Left cardiac atrium (tissue), 4 donors: ENCODE data around the gene SGTA. TPM values are rescaled to one million over a fixed set of nuclear protein-coding genes. Genes with fewer than 3 reads are reported as not detected.
"Not testable (repeated sequence)": the region's sequence is repeated elsewhere in the genome, so short reads cannot be mapped to it uniquely, and the experiment has no call there.

Experiments used
- ATAC-seq, 2 donors: fragments of 200-7000 bp; cut with Tn5 transposase; one replicate each; pipeline ENCODE4 v1.9.1; 2020; ENCODE audit warnings: mild to moderate bottlenecking in 2 of 2, moderate library complexity in 2 of 2
- DNase-seq: peaks from one replicate; pipeline ENCODE4 v3.0.0-alpha.2; 2020
- intact Hi-C, 2 donors: fragments of 100-400 bp; cut with DNase I; formaldehyde crosslinking; loops; one replicate each; pipeline versions ENCODE4 v1.14.1 to v1.15.1; 2022 to 2023
- total RNA-seq, 2 donors: library from RNA; stranded (reverse); fragmentation: NEBNext Ultra II Directional; extraction: Animal tissue kit (Norgen Biotek cat#: 25700); gene quantifications; one replicate each; pipeline ENCODE4 v1.2.1, GENCODE V29; 2021
- donor health status: DM: no; HTN: yes; CAD: no.
- donor health status: DM: no; HTN: yes; CAD: no; lungs with severe emphysema.
- donor health status: DM: yes; HTN: yes; CAD: no.
- donor health status: Dilated cardiomyopathy.

Gene SGTA
- total RNA-seq, 2 donors from 2014 or later: 52.5 to 88.1 TPM

GRCh38 chr19:2719920-2720776 is 62.9 kb downstream of the SGTA start:
- intact Hi-C loops: no loop called here
- peak; percentile 58 for DNase-seq
- ATAC-seq: peak; percentile 30 to 58

GRCh38 chr19:2719232-2719735 is 63.8 kb downstream of the SGTA start:
- DNase-seq: no peak
- intact Hi-C loops: no loop called here
- no peak for ATAC-seq

DNA sequence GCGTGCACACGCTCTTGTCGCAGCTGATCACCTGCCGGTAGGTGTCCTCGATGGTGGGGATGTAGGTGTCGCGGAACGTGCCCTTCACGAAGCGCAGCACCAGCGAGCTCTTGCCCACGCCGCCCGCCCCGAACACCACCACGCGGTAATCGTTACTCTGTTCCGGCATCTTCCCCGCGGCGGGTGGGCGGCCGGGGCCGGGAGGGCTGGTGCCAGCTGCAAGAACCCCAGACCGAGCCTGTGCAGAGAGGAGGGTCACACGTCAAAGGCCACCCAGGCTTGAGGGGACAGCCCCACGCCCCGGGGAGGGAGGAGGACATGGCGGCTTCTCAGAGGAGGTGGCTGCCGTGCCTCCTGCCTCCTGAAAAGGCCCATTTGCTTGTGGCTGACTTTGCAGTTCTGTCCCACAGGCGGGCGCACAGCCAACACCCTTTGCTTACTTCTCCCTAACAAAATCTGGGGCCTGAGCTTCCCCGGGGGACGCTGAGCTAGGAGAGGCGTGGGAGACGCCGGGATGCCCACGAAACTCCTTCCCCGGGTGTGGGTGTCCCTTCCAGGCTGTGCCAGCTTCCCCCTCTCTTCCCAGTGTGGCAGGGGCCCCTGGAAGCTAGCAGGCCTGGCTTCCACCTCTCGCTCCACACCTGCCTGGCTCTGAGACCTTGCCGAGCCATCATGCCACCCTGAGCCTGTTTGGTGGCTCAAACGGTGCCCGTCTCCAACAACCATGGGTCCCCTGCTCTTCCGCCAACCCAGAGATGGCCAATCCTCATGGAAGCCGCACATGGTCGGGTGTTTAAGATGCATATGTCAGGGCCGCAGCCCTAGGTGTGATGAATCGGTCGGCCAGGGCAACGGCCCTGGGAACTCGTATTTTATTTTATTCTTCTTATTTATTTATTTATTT is 65.2 kb downstream of the SGTA start:
- intact Hi-C loops: no loop called here
- ATAC-seq (no peak), DNase-seq (no peak)

GRCh38 chr19:2716722-2717637 is 66.1 kb downstream of the SGTA start:
- ATAC-seq (no peak), DNase-seq (no peak)
- intact Hi-C loops: no loop called here

DNA sequence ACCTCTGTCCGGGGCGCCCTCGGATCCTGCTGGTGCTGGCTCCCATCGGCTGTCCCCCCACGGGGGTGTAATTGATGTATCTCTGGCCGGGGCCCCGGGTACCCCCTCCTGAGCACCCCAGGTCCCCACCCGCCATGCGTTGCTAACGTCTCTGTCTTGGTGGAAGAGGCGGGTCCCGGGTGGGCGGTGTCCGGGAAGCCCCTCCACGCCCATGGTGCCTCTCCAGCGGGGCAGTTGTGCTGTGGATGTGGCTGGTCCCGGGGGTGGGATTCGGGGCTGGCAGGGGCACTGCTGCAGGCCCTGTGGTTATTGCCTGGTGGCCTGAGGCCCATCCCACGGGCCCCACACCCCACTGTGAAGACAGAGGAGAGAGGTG is 66.8 kb downstream of the SGTA start:
- intact Hi-C loops: no loop called here
- DNase-seq (no peak), ATAC-seq (no peak)

GRCh38 chr19:2715470-2716274 is 67.4 kb downstream of the SGTA start:
- intact Hi-C loops: no loop called here
- ATAC-seq (no peak), DNase-seq (no peak)

DNA sequence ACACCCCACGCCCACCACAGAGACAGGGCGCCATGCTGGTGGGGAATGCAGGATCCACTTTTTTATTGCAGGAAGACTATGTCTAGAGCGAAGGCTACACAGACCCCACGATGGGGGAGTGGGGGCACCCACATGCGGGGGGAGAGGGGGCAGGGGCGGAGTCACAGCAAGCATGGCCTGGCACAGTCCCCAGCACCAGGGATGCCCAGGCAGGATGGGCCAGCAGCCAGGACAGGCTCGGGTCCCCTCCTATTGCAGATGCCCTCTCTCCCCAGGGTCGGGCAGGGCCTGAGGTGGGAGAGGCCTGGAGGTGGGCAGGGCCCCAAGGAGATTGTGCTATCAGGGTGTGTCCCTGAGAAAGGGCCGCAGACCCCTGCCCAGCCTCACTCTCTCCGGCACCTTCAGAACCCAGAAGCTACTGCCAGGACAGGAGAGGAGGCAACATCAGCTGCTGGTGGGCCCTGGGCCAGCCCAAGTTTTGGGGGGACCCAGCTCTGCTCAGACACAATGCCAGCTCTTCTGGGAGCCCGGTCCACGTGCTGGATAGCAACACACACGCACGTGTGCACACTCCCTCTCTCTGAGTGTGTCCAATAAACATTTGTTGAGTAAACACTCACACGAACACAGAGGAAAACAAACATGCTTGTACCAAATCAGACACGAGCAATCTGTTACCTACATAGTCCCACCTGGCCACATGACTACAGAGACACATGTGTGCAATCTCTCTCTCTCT is 68.4 kb downstream of the SGTA start:
- intact Hi-C loops: no loop called here
- DNase-seq: no peak
- no peak for ATAC-seq

- ATAC-seq, intact Hi-C loops, DNase-seq: not testable (repeated sequence)
Observed at GRCh38 chr19:2714102-2714501, 69.0 kb downstream of the SGTA start.

DNA sequence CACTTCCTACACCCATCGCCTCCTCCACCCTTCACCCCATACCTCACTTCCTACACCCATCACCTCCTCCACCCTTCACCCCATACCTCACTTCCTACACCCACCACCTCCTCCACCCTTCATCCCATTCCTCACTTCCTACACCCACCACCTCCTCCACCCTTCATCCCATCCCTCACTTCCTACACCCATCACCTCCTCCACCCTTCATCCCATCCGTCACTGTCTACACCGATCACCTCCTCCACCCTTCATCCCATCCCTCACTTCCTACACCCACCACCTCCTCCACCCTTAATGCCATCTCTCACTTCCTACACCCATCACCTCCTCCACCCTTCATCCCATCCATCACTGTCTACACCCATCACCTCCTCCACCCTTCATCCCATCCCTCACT is 69.9 kb downstream of the SGTA start:
- intact Hi-C loops, DNase-seq, ATAC-seq: not testable (repeated sequence)

GRCh38 chr19:2711875-2712205 is 71.2 kb downstream of the SGTA start:
- DNase-seq (no peak), ATAC-seq (no peak)
- intact Hi-C loops: no loop called here

DNA sequence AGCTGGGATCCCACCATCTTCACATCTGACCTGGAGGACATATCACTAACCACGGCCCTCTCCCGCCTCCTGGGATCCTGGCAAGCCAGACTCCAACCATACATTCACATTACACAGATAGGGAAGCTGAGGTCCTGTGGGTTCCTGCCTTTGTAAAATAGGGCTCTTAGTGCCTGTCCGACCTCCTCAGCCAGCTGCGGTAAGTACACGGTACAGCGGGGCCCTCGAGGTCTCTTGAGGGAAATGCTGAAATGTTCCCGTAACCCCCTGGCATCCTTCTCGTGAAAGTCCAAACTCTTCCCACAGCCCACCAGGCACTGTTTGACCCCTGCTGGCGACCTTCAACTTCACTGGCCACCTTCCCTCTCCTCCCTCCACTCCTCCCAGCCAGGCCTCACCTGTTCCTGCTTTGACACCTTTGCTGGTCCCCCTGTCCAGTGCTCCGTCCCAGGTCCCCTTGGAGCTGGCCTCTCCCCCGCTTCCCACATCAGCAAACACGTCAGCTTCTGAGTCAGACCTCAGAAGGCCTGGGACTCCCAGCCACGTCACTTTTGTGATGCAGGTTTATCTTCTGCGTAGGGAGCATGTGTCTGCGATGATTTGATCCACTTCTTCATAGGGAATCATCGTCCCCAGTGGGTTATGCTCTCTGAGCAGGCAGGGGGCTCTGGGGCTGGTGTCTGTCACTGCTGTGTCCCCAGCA is 71.8 kb downstream of the SGTA start:
- DNase-seq (no peak), ATAC-seq (peak in 1 of 2 donors; percentile 32)
- intact Hi-C loops: no loop called here

- ATAC-seq (no peak), DNase-seq (no peak)
Observed at GRCh38 chr19:2706251-2706650, 76.8 kb downstream of the SGTA start.

More at GRCh38 chr19:2706251-2706650, 76.8 kb downstream of the SGTA start:
- intact Hi-C loops: no loop called here

Other genes with a start within 250 kb of the SGTA start
- 10 to 100 TPM; 19.8 to 45.9 TPM for gene GNG7, start 80.6 kb downstream of the SGTA start, total RNA-seq
- gene DIRAS1, start 61.9 kb downstream of the SGTA start, total RNA-seq: 100 to 1,000 TPM; 108 to 211 TPM
- gene SLC39A3, start 43.3 kb downstream of the SGTA start, total RNA-seq: 10 to 100 TPM; 21.9 to 25.5 TPM
- gene THOP1, start 2.2 kb upstream of the SGTA start, total RNA-seq: 10 to 100 TPM; 48.4 to 74.5 TPM
- 1 to 10 TPM; 4.1 to 4.8 TPM for gene ZNF554, start 36.6 kb upstream of the SGTA start, total RNA-seq
- gene ZNF555, start 58.2 kb upstream of the SGTA start, total RNA-seq: 10 to 100 TPM in 1 of 2 donors, 1 to 10 TPM in 1; 6.7 to 10.7 TPM
- not detected for gene ZNF556, start 84.1 kb upstream of the SGTA start, total RNA-seq
- gene ZNF57, start 117.7 kb upstream of the SGTA start, total RNA-seq: 1 to 10 TPM; 2.2 to 2.9 TPM
- 1 to 10 TPM; 2.7 to 3.5 TPM for gene ZNF77, start 161.7 kb upstream of the SGTA start, total RNA-seq
- gene TLE6, start 194.3 kb upstream of the SGTA start, total RNA-seq: 1 to 10 TPM in 1 of 2 donors, under 1 TPM in 1; 0.65 to 1.9 TPM
- 10 to 100 TPM; 61.0 to 66.7 TPM for gene TLE2, start 246.0 kb upstream of the SGTA start, total RNA-seq